Measurements from ENCODE around the gene CYSTM1.

The CYSTM1 gene

DNA sequence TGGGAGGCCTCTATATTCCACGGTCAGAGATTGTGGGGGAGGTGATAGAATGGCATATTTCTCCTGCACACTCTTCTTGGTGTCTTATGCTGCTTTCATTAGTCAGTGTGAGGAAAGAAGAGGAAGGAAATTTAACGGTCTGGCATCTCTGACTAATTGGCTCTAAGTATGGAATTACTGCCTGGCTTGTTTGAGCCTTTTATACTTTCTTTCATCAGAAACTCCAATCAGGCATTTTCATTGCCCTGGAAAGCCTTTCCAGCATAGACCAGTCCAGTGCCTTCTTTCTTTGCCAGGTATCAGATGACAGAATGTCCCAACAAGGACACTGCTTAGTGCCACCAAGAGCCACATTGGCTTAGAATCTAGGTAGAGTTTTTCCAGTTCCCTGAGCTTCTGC is 30.2 kb downstream of the CYSTM1 start:
- DNase-seq (ENCODE audit: low spot score) (no peak), FAIRE-seq (no peak)

DNA sequence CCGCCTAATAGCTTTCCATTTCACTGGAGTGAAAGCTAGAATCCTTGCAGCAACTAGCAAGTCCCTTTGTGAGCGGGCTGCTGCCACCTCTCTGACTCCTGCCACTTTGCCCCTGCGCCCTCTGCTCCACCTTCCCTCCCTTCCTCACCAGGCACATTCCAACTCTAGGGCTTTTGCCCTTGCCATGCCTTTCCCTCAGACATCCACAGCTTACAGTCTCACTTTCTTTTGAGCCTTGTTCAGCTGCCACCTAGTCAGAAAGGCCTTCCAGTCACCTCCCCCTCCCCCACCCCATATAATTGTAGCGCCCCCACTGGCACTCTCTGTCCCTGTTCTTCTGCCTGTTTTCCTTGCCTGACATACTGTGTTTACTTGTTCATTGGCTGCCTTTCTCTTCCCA is 31.0 kb downstream of the CYSTM1 start:
- DNase-seq (ENCODE audit: low spot score) (no peak), FAIRE-seq (no peak)

GRCh38 chr5:140207250-140207964 is 32.4 kb downstream of the CYSTM1 start:
- FAIRE-seq = peak; percentile 73
- DNase-seq (ENCODE audit: low spot score) = peak; percentile 55

GRCh38 chr5:140208065-140208464 is 33.1 kb downstream of the CYSTM1 start:
- FAIRE-seq (no peak), DNase-seq (ENCODE audit: low spot score) (no peak)

DNA sequence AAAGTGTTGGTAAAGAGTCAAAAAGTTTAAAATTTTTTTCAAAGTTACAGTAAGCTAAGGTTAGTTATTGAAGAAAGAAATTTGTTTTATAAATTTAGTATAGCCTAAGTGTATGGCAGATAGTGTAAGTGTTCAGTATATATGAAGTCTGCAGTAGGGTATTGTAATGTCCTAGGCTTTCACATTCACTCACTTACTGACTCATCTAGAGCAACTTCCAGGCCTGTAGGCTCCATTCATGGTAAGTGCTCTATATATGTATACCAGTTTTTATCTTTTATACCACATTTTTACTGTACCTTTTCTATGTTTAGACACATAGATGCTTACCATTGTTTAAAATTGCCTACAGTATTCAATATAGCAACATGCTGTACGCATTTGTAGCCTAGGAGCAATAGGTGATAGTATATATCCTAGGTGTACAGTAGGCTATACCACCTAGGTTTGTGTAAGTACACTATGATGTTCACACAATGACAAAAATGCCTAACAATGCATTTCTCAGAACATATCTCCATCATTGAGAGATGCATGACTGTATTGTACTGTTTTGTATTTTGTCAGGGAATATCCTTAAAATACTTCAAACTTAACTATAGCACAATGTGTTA is 38.5 kb downstream of the CYSTM1 start:
- no peak for DNase-seq (ENCODE audit: low spot score)
- no peak for FAIRE-seq

GRCh38 chr5:140214831-140215230 is 39.8 kb downstream of the CYSTM1 start:
- peak; percentile 95 for FAIRE-seq
- peak; percentile 71 for DNase-seq (ENCODE audit: low spot score)

GRCh38 chr5:140215276-140215675 is 40.3 kb downstream of the CYSTM1 start:
- FAIRE-seq = no peak
- DNase-seq (ENCODE audit: low spot score) = no peak

DNA sequence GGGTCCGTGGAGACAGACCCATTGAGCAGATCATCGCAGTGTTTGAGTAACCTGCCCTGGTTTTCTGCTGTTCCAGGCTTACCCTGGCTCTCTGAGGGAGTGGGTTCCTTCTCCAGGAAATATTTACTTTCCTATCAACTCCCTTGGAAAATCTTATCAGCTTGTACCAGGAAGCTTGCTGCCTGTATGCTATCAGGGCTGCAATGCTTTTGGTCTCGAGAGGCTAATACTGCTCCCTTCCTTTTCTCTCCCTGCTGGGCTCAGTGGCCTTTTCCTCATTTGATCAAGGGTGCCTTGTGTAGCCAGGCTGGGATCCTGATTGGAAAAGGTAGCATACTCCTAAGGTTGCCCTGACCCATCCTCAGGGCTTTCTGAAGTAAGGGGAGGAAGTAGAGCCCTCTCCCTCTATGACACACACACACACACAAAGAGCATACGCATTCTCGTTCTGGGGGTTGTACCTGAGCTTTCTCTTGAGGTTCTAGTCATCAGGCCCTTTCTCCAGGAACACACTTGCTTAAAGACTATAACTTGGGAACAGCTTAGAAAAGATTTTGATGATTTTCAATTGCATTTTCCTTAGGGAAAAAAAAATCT is 41.6 kb downstream of the CYSTM1 start:
- no peak for DNase-seq (ENCODE audit: low spot score)

DNA sequence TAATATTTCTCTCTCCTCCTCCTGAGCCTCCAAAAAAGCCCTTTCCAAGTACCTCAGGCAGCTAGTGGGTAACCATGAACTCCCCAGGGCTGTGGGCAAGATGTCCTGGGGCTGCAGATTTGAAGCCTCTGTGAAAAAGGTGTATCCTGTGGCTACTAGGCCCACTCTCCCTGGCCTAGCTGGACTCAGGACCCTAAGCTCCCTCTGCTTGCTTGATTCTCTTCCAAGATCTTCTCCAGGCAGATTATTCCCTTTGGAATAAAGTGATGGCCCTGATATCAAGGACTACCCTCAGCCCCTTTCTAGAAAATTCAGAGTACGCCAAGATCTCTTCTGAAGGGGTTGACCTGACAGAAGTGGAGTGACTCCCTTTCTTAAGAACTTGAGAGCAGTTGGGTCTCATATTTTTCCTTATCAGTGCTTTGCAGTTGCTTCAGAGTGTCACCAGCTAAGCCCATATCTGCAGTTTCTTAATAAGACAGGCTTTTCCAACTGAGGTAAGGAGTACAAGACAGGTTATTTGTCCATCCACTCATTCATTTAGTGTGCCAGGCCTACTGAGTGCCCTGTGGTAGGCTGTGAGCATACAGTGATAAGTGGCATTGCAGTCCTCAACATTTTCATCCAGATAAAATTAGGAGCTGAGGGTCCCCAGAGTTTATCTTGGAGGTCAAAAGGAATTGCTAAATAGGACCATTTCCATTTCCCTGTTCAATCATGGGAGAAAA is 42.5 kb downstream of the CYSTM1 start:
- no peak for FAIRE-seq
- no peak for DNase-seq (ENCODE audit: low spot score)

More for the DNA sequence above, 41.6 kb downstream of the CYSTM1 start:
- no peak for FAIRE-seq

- FAIRE-seq = no peak
- no peak for DNase-seq (ENCODE audit: low spot score)
Measured at GRCh38 chr5:140219068-140219991, 44.3 kb downstream of the CYSTM1 start.

DNA sequence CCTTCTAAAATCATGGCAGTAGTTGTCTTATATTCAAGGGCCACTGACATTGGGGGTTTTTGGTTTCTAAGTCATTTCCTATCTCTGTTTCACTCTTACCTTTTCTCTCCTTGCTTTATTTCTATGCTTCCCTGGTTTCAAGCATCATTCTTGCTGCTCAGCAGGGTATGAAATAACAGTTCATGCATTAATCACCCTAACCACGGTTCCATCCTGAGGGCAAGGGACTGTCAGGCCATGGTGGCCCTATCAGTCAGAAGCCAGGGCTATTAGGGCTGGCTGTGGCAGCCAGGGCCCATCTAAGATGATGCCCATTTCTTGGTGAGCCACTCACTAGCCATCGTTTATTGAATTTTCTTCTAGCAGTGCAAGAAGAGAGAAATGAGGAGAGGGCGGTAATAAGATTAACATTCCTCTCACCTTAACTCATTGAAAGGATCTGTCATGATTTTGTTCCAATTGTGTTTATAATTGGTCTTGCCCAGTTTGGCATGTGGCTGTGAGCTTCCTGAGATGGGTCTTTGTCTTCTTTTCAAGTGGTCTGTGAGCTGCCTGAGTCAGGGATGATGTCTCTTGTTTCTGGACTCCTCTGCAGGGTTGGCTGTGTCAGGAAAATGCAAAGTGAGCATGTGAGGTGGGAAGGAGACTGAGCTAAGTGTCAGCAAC is 45.2 kb downstream of the CYSTM1 start:
- DNase-seq (ENCODE audit: low spot score) (peak; percentile 91), FAIRE-seq (peak; percentile 97)

- DNase-seq (ENCODE audit: low spot score) = no peak
- FAIRE-seq = no peak
Measured at GRCh38 chr5:140220698-140221064, 45.7 kb downstream of the CYSTM1 start.

DNA sequence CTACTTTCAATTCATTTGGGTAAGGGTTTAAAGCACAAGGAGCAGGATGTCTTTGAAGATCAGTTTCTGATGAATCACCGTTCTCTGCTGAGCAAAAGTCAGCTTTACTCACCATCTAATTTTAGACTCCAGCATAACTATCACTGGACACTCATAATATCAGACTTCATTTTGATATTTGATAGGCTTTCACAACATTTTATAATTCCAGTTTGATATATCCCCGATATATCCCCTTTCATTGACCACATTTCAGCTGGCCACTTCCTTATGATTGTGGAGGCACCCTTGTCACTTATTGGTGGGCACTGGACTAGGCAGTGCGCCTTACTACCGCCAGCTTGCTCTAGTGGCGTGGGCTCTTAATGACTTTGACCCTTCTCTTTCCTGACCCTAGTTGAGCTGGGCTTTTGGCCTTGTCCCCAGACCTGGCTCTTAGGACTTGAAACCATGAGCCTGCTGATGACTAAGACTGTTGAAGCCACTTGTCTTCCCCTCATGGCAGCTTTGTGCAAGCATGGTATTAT is 46.8 kb downstream of the CYSTM1 start:
- peak; percentile 83 for FAIRE-seq
- DNase-seq (ENCODE audit: low spot score) = peak; percentile 76

GRCh38 chr5:140222416-140222815 is 47.4 kb downstream of the CYSTM1 start:
- DNase-seq (ENCODE audit: low spot score) (no peak), FAIRE-seq (no peak)

GRCh38 chr5:140223567-140223966 is 48.6 kb downstream of the CYSTM1 start:
- no peak for DNase-seq (ENCODE audit: low spot score)
- FAIRE-seq = no peak

GRCh38 chr5:140224658-140225057 is 49.7 kb downstream of the CYSTM1 start:
- FAIRE-seq (no peak), DNase-seq (ENCODE audit: low spot score) (peak; percentile 32)

DNA sequence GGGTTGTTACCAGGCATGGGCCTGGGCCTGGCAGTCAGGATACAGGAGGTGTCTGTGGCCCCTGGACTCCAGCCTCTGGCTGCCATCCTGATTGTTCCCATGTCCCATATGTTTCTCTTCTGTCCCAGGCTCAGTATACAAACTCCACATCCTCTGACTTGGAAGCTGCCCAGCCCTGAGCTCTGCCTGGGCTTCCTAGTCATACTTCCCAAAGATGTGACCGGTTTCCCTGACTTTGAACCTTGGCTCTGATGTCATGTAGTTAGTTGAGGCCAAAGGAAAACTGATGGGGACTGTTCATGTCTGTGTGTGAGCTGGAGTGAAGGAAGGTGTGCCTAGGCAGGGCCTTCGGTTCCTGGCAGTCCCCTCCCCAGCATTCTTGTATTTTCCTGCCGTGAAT is 50.4 kb downstream of the CYSTM1 start:
- no peak for FAIRE-seq
- no peak for DNase-seq (ENCODE audit: low spot score)

DNA sequence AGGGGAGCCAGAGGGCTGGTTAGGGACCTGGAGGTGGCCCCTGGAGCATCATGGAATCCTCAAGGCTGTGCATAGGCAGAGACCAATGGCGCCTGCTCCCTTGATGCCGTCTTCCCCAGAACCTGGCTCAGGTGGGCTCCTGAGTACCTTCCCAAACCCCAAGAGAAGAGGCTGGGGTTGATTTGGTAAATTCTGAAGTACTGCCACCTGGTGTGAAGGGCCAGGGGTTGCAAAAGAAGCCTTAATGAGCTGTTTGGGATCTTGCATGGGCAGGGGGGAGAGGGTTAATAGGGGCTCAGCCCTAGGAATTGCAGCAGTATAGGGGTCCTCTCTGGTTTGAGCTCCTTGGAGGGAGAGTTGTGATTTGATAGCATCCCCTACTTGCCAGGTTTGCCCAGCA is 52.1 kb downstream of the CYSTM1 start:
- DNase-seq (ENCODE audit: low spot score) (no peak), FAIRE-seq (no peak)

GRCh38 chr5:140228364-140228837 is 53.4 kb downstream of the CYSTM1 start:
- no peak for FAIRE-seq
- no peak for DNase-seq (ENCODE audit: low spot score)

DNA sequence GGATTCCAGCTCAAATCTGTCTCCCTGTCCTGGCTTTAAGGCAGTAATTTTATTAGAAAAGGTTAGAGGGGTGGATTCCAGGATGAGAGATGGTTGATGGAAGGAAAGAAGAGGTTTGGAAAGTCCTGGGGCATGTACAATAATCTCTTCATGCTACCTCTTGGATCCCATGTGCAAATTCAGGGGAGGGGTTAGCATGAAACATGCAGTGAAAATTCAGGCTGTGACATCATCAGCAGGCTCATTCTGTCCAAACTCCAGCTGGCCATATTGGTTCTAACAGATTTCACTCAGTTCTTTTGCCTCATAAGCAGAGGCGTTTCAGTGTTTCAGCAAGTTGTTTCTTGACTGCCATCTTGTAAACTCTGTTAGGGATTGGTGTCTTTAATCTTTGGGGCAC is 55.4 kb downstream of the CYSTM1 start:
- FAIRE-seq (no peak), DNase-seq (ENCODE audit: low spot score) (no peak)

Measured in RCC 7860 (cell line).